GM23248 (cell line): ENCODE data around the gene LPIN1.

Source experiments
- EZH2 ChIP-seq: fragments of 200-600 bp; sonication (generic); IDR thresholded peaks from 2 replicates; pipeline ENCODE4 v1.6.1; 2018; ENCODE audit warnings: antibody characterized with exemption, mild to moderate bottlenecking; ENCODE audit not compliant: insufficient read depth, poor library complexity, severe bottlenecking
- EZH2phosphoT487 ChIP-seq: fragments of 200-600 bp; sonication (generic); IDR thresholded peaks from 2 replicates; pipeline ENCODE4 v1.6.1; 2018; ENCODE audit warnings: antibody characterized with exemption, moderate library complexity, mild to moderate bottlenecking, low read depth; ENCODE audit not compliant: insufficient read depth

GRCh38 chr2:11872948-11873269, 126.5 kb downstream of the LPIN1 start:
- no peak for TF ChIP-seq EZH2phosphoT487
- TF ChIP-seq EZH2, result no peak
